ENCODE results near the gene DCHS1. TPM values are rescaled to one million over a fixed set of nuclear protein-coding genes. Genes with fewer than 3 reads are reported as not detected.

Gene DCHS1
- total and polyA plus RNA-seq, 4 donors: 0.68 to 8.9 (median 5.8) TPM

DNA sequence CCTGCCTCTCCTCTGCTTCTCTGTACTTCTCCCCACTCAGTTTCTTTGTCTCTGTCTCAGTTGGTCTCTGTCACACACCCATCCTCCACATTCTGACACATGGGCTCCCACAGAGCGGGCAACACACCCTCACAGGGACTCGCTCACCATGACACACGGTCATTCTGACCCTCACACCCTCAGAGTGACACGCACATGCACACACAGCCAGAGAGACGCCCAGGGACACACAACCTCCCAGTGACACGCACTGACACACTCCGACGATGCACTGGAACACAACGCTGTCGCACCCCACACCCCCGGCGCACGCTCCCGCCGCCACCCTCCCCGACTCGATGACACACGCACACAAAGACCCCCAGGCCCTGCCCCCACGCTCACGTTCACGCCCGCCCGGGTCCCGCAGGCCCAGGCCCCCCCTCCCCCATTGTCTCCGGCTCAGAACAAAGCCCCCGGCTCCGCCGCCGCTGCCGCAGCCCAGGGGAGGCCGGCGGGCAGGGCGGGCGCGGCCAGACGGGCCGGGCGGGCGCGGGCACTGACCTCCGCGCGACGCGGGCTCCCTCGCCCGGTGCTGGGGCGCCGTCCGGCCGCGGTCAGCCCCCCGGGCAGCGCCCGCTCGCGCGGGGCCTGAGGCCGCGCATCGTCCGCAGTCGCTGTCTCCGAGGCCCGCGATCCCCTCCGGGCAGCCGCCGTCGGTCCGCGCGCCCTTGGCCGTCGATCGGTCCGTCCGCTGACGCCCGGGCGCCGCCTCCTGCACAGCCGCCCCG is 404 bp downstream of the DCHS1 start:
- H3K9ac ChIP-seq (ENCODE audit: low read depth in 1 of 2, low read length in 2 of 2): no peak overlapping the region
- H3K9me3 ChIP-seq (ENCODE audit: control insufficient read depth in 4 of 4, low read length in 3 of 4): no peaks in the 10 kb centered on the region
- no peak overlapping the region for H3K27ac ChIP-seq (ENCODE audit: low read depth in 1 of 2, low read length in 2 of 2)
- no peak for DNase-seq (ENCODE audit: low spot score)
- TF ChIP-seq JUND (IDR thresholded peaks at IDR 0.05) (no peak), EGR1 (IDR thresholded peaks at IDR 0.05; ENCODE audit: low read depth in 2 of 2) (no peak), RAD21 (IDR thresholded peaks at IDR 0.05) (no peak), SP1 (IDR thresholded peaks at IDR 0.05) (no peak)
- TF ChIP-seq, protein P1, sequence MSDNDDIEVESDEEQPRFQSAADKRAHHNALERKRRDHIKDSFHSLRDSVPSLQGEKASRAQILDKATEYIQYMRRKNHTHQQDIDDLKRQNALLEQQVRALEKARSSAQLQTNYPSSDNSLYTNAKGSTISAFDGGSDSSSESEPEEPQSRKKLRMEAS (IDR thresholded peaks at IDR 0.05): no peak
- H3K4me1 ChIP-seq (ENCODE audit: control insufficient read depth in 4 of 4, insufficient read depth in 4 of 4, low read length in 3 of 4): peaks cover 0 to 10% (median 3%) of the 10 kb centered on the region in 4 donors
- 7% methylated on average over 84 of the region's 84 CpGs for WGBS
- no peaks in the 10 kb centered on the region for H3K36me3 ChIP-seq (ENCODE audit: control insufficient read depth in 4 of 4, insufficient read depth in 3 of 4, low read depth in 1 of 4, low read length in 3 of 4)
- no peaks in the 10 kb centered on the region for H3K27me3 ChIP-seq (ENCODE audit: control insufficient read depth in 4 of 4, insufficient read depth in 4 of 4, low read length in 3 of 4)
- H3K4me3 ChIP-seq (ENCODE audit: low read depth in 1 of 3, low read length in 3 of 3): peak overlapping the region in 2 of 3 donors; percentile 23 to 53

DNA sequence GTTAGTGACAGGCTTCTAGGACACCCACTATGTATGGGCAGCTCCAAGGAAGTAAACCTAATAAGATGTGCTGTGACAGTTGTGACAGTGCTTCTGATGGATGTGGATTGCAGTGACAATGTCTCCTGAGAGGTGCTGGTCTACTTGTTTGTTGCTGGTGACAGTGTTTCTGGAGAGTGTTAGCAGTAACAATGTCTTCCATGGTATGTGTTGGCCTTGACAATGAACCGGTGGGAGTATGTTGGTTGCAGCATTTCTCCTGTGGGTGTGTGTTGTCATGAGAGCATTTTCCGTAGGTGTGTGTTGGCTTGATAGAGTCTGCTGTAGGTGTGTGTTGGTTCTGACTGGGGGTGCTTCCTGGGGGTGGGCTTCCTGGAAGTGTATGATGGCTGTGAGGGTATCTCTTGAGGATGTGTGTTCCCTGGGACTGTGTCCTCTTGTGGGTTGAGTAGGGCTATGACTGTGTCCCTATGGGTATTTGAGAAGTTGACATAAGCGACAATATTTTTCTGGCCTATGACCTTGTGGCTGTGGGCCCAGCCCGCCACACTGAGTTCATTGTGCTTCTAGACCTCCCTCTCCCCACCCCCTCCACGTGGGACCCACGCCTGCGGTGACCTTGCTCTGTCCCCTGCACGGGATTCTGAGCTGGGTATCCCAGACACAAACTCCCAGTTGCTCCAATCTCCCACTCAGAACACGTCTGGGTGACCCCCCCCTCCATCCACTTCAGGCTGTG is 1.2 kb downstream of the DCHS1 start:
- H3K9me3 ChIP-seq (ENCODE audit: control insufficient read depth in 4 of 4, low read length in 3 of 4): no peaks in the 10 kb centered on the region
- H3K4me3 ChIP-seq (ENCODE audit: low read depth in 1 of 3, low read length in 3 of 3): no peak overlapping the region
- no peaks in the 10 kb centered on the region for H3K27me3 ChIP-seq (ENCODE audit: control insufficient read depth in 4 of 4, insufficient read depth in 4 of 4, low read length in 3 of 4)
- no peak overlapping the region for H3K9ac ChIP-seq (ENCODE audit: low read depth in 1 of 2, low read length in 2 of 2)
- no peak overlapping the region for H3K27ac ChIP-seq (ENCODE audit: low read depth in 1 of 2, low read length in 2 of 2)
- TF ChIP-seq NR2F2 (IDR thresholded peaks at IDR 0.05): peak; percentile 67
- TF ChIP-seq, protein P2, sequence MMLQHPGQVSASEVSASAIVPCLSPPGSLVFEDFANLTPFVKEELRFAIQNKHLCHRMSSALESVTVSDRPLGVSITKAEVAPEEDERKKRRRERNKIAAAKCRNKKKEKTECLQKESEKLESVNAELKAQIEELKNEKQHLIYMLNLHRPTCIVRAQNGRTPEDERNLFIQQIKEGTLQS (IDR thresholded peaks at IDR 0.05): no peak
- no peak for DNase-seq (ENCODE audit: low spot score)
- 29% methylated on average over 9 of the region's 9 CpGs for WGBS
- H3K36me3 ChIP-seq (ENCODE audit: control insufficient read depth in 4 of 4, insufficient read depth in 3 of 4, low read depth in 1 of 4, low read length in 3 of 4): no peaks in the 10 kb centered on the region
- peaks cover 0 to 10% (median 3%) of the 10 kb centered on the region in 4 donors for H3K4me1 ChIP-seq (ENCODE audit: control insufficient read depth in 4 of 4, insufficient read depth in 4 of 4, low read length in 3 of 4)

DNA sequence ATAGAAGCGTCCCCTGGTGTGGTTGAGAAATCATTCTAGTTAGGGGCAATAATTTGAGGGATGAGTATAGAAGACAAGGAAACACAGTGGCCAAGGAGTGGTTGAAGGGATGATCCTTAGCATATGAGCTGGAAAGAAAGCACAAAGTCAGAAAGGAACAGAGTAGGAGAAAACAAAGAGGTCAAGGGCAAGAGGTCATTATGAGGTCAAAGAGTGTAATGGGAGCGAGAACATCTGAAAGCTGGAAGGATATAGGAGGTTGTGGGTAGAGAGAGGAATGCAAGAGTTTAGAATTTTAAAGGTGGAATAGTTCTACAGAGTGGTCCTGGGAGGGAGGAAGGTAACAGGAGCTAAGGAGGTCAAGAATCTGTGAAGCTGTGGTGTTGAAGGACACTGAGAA is 2.0 kb downstream of the DCHS1 start:
- H3K4me3 ChIP-seq (ENCODE audit: low read depth in 1 of 3, low read length in 3 of 3): no peak overlapping the region
- peaks cover 0 to 10% (median 3%) of the 10 kb centered on the region in 4 donors for H3K4me1 ChIP-seq (ENCODE audit: control insufficient read depth in 4 of 4, insufficient read depth in 4 of 4, low read length in 3 of 4)
- no peak overlapping the region for H3K9ac ChIP-seq (ENCODE audit: low read depth in 1 of 2, low read length in 2 of 2)
- TF ChIP-seq NR2F2 (IDR thresholded peaks at IDR 0.05): peak; percentile 33
- no peak for TF ChIP-seq EGR1 (IDR thresholded peaks at IDR 0.05; ENCODE audit: low read depth in 2 of 2)
- TF ChIP-seq GABPA (IDR thresholded peaks at IDR 0.05 in 1 of 2, conservative IDR thresholded peaks at IDR 0.05 in 1 of 2): no peak
- H3K9me3 ChIP-seq (ENCODE audit: control insufficient read depth in 4 of 4, low read length in 3 of 4): no peaks in the 10 kb centered on the region
- no peaks in the 10 kb centered on the region for H3K36me3 ChIP-seq (ENCODE audit: control insufficient read depth in 4 of 4, insufficient read depth in 3 of 4, low read depth in 1 of 4, low read length in 3 of 4)
- DNase-seq (ENCODE audit: low spot score): no peak
- H3K27me3 ChIP-seq (ENCODE audit: control insufficient read depth in 4 of 4, insufficient read depth in 4 of 4, low read length in 3 of 4): no peaks in the 10 kb centered on the region
- no peak overlapping the region for H3K27ac ChIP-seq (ENCODE audit: low read depth in 1 of 2, low read length in 2 of 2)
- 89% methylated on average over 2 of the region's 2 CpGs for WGBS

DNA sequence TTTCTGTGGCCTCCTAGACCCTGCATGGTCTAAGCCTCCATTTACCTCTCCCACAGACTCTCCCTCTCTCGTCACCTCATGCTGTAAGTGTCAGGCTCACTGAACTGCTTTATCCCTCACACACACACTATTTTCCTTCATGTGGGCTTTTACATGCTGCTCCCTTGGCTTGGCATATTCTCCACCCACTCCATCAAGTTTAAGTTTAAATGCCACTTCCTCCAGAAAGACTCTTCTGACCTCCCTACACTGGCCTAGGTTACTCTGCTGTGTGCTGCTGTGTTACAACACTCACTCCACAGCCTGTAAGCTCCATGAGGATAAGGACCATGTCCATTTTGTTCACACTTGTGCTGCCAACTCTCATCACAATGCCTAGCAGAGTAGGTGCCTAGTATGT is 2.5 kb downstream of the DCHS1 start:
- H3K27ac ChIP-seq (ENCODE audit: low read depth in 1 of 2, low read length in 2 of 2): no peak overlapping the region
- WGBS: 89% methylated on average over 1 of the region's 1 CpG
- no peaks in the 10 kb centered on the region for H3K27me3 ChIP-seq (ENCODE audit: control insufficient read depth in 4 of 4, insufficient read depth in 4 of 4, low read length in 3 of 4)

More for the DNA sequence above, 2.5 kb downstream of the DCHS1 start:
- DNase-seq (ENCODE audit: low spot score): no peak
- no peaks in the 10 kb centered on the region for H3K36me3 ChIP-seq (ENCODE audit: control insufficient read depth in 4 of 4, insufficient read depth in 3 of 4, low read depth in 1 of 4, low read length in 3 of 4)
- H3K4me1 ChIP-seq (ENCODE audit: control insufficient read depth in 4 of 4, insufficient read depth in 4 of 4, low read length in 3 of 4): peaks cover 0 to 10% (median 3%) of the 10 kb centered on the region in 4 donors
- no peak for TF ChIP-seq HNF4A (conservative IDR thresholded peaks at IDR 0.05)
- TF ChIP-seq EGR1 (IDR thresholded peaks at IDR 0.05; ENCODE audit: low read depth in 2 of 2): no peak
- no peak for TF ChIP-seq SP1 (IDR thresholded peaks at IDR 0.05)
- TF ChIP-seq FOXA1 (IDR thresholded peaks at IDR 0.05): no peak
- TF ChIP-seq RAD21 (IDR thresholded peaks at IDR 0.05): no peak
- TF ChIP-seq FOXA2 (IDR thresholded peaks at IDR 0.05): no peak
- no peaks in the 10 kb centered on the region for H3K9me3 ChIP-seq (ENCODE audit: control insufficient read depth in 4 of 4, low read length in 3 of 4)
- H3K4me3 ChIP-seq (ENCODE audit: low read depth in 1 of 3, low read length in 3 of 3): no peak overlapping the region
- no peak overlapping the region for H3K9ac ChIP-seq (ENCODE audit: low read depth in 1 of 2, low read length in 2 of 2)
